ENCODE data around the gene GALNT16.
A peak's percentile ranks its signal among the peaks of the same experiment; 100 is the strongest.

The GALNT16 gene

DNA sequence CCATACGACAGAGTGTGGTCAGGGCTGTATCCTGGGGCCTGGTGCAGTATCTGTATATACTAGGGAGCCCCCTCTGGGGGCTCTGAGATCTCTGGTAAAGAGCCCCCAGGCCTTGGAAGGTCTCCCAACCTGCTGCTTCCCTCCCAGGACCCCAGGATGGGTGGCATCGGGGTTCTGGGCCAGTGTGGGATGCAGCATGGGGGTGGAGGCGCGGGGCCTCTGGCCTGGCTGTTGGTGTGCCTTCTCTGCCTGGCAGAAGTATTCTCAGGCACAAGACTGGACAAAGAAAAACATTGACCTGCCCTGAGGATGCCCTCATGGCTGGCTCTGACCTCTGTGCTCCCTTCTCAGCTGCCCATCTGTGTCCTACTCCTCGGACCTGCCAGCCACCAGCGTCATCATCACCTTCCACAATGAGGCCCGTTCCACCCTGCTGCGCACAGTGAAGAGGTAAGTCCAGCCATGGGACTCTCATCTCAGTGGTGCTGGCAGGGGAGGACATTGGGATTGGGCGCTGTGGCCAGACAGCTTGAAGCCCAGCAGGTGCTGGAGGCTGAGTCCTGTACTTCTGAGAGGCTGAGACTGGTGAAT lies 64.5 kb downstream of the GALNT16 start:
- no peak overlapping the region for H3K4me3 Mint-ChIP-seq
- no peaks in the 10 kb centered on the region for H3K27me3 Mint-ChIP-seq
- H3K27ac Mint-ChIP-seq, result no peak overlapping the region
- H3K36me3 Mint-ChIP-seq, result no peaks in the 10 kb centered on the region
- no peaks in the 10 kb centered on the region for H3K4me1 Mint-ChIP-seq (ENCODE audit: low read depth)
- no peaks in the 10 kb centered on the region for H3K9me3 Mint-ChIP-seq (ENCODE audit: low read depth)

DNA sequence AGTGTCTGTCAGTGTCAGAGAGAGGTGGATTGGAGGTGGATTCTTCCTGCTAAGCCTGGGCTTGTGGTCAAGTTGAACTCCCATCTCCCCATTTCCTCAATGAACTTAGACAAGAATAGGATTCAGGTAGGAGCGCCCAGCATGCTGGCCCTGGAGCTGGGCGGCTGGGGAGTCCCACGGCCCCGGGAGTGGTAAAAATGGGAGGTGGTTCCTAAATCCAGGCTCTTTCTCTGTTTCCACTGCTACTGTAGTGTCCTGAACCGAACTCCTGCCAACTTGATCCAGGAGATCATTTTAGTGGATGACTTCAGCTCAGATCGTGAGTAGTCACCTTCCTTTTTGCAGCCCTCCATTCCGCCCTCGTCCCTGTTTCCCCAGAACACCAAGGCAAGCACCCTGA lies 65.1 kb downstream of the GALNT16 start:
- no peak overlapping the region for H3K27ac Mint-ChIP-seq
- no peaks in the 10 kb centered on the region for H3K9me3 Mint-ChIP-seq (ENCODE audit: low read depth)
- no peaks in the 10 kb centered on the region for H3K27me3 Mint-ChIP-seq
- H3K4me3 Mint-ChIP-seq, result no peak overlapping the region
- H3K4me1 Mint-ChIP-seq (ENCODE audit: low read depth), result no peaks in the 10 kb centered on the region
- H3K36me3 Mint-ChIP-seq, result no peaks in the 10 kb centered on the region

DNA sequence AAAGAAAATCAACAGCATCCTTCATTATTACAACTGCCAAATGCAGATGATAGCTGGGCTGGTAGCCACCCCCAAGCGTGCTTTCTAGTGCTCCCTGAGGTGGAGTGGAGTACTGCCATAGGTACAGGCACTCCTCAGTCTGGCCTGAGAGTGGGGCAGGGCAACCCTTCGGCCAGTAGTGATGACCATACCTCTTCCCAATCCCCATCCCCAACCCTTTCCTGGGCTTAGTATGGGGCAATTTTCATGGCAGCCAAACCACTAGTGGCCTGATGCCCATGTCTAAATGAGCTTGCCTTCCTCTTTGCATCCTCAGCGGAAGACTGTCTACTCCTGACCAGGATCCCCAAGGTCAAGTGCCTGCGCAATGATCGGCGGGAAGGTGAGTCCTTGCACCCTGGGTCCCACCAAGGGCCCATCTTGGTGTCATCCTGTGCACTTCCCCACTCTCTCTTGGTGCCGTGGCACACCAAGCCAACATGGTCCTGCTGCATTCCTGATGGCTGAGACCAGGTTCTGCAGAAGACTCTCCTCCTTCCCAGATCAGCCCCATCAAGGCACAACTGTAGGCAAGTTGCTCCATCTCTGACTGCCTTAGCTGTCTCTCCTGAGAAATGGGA lies 65.8 kb downstream of the GALNT16 start:
- Mint-ChIP-seq H3K27ac (no peak overlapping the region), H3K9me3 (ENCODE audit: low read depth) (no peaks in the 10 kb centered on the region), H3K27me3 (no peaks in the 10 kb centered on the region)

DNA sequence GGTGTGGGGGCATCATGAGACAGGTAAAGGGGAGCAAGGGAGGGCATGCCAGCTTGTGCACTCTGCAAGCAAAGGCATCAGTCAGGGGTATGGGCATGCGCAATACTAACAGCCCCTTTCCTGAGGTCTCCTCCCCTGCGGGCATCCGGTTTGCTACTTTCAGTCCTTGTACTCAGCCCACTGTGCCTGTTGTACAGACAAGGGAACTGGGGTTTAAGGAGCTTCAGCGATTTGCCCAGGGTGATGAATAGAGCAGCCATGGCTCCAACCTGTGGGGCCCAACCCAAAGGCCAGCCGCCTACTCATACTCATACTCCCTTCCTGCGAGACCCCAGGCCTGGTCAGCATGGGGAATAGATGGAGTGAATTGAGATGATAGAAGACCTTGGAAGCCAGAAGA lies 66.7 kb downstream of the GALNT16 start:
- H3K4me1 Mint-ChIP-seq (ENCODE audit: low read depth), result no peaks in the 10 kb centered on the region
- no peak overlapping the region for H3K27ac Mint-ChIP-seq
- no peaks in the 10 kb centered on the region for H3K9me3 Mint-ChIP-seq (ENCODE audit: low read depth)
- no peaks in the 10 kb centered on the region for H3K36me3 Mint-ChIP-seq
- H3K4me3 Mint-ChIP-seq, result no peak overlapping the region
- no peaks in the 10 kb centered on the region for H3K27me3 Mint-ChIP-seq

More for the DNA sequence above, 65.8 kb downstream of the GALNT16 start:
- Mint-ChIP-seq H3K4me1 (ENCODE audit: low read depth) (no peaks in the 10 kb centered on the region), H3K36me3 (no peaks in the 10 kb centered on the region), H3K4me3 (no peak overlapping the region)

DNA sequence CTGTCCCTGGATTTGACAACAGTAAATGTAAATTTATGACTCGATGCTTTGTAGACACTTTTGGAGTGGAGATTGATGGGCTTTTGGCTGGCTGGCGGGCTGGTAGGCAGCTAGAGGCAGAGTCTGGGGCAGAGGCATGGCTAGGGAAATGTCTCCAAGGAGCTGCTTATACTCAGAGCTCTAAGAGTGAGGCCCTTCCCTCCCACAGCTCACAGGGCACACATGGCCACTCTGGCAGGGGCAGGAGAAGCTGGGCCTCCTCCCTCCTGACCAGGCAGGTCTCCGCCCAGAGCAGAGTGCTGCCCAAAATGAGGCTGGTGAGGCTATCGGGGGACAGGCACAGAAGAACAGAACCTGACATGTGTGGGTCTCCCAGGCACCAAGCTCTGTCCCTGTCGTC lies 67.5 kb downstream of the GALNT16 start:
- no peak overlapping the region for H3K27ac Mint-ChIP-seq
- H3K9me3 Mint-ChIP-seq (ENCODE audit: low read depth), result no peaks in the 10 kb centered on the region
- H3K4me1 Mint-ChIP-seq (ENCODE audit: low read depth), result no peaks in the 10 kb centered on the region
- H3K4me3 Mint-ChIP-seq, result no peak overlapping the region
- H3K36me3 Mint-ChIP-seq, result no peaks in the 10 kb centered on the region
- H3K27me3 Mint-ChIP-seq, result no peaks in the 10 kb centered on the region

DNA sequence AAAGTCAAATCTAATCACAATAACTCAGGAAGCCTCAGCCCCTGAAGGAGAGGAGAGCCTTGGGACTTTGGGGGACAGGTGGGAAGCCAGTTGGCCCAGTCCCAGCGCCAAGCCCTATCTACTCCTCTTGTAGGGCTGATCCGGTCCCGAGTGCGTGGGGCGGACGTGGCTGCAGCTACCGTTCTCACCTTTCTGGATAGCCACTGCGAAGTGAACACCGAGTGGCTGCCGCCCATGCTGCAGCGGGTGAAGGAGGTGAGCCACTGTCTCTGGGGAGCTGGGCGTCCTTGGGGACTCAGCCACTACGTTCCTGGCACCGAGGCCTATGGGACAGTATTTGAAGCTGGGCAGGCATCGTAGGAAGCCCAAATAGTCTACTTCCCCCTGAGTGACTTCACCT lies 68.4 kb downstream of the GALNT16 start:
- Mint-ChIP-seq H3K27ac (no peak overlapping the region), H3K27me3 (no peaks in the 10 kb centered on the region), H3K9me3 (ENCODE audit: low read depth) (no peaks in the 10 kb centered on the region), H3K4me1 (ENCODE audit: low read depth) (no peaks in the 10 kb centered on the region), H3K4me3 (no peak overlapping the region), H3K36me3 (no peaks in the 10 kb centered on the region)

DNA sequence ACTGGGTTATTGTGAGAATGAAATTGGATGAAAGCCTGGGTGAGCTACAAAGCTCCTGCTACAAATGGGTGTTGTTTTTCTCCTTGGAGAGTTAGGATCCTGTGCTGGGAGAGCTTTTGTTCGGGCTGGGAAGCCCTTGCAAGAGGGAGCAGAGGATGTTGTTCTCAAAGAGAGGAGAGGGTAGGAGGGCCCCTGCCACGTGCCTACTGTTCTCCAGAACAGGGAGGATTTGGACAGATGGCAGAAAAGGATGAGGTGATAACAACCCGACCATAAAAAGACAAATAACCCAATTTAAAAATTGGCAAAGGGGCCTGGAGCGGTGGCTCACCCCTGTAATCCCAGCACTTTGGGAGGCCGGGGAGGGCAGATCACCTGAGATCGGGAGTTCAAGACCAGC lies 68.8 kb downstream of the GALNT16 start:
- no peaks in the 10 kb centered on the region for H3K27me3 Mint-ChIP-seq
- H3K4me3 Mint-ChIP-seq, result no peak overlapping the region
- H3K4me1 Mint-ChIP-seq (ENCODE audit: low read depth), result no peaks in the 10 kb centered on the region
- no peak overlapping the region for H3K27ac Mint-ChIP-seq
- no peaks in the 10 kb centered on the region for H3K9me3 Mint-ChIP-seq (ENCODE audit: low read depth)
- no peaks in the 10 kb centered on the region for H3K36me3 Mint-ChIP-seq

DNA sequence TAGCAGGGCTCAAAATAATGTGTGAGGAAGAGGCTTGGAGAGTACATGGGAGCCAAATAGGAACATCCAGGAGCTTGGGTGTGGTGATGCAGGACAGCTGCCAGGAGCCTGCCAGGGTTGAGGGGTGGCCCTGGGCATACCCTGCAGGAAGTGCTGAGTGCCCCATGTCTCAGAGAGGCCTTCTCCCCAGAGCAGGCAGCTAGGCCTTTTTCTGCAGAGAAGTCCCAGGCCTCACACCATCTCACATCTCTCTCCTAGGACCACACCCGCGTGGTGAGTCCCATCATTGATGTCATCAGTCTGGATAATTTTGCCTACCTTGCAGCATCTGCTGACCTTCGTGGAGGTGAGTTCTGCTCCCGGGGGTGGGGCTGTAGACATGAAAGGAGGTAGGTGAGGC lies 71.2 kb downstream of the GALNT16 start:
- Mint-ChIP-seq H3K36me3 (no peaks in the 10 kb centered on the region), H3K4me3 (no peak overlapping the region), H3K27me3 (no peaks in the 10 kb centered on the region), H3K4me1 (ENCODE audit: low read depth) (peaks cover 21% of the 10 kb centered on the region), H3K27ac (no peak overlapping the region), H3K9me3 (ENCODE audit: low read depth) (no peaks in the 10 kb centered on the region)

DNA sequence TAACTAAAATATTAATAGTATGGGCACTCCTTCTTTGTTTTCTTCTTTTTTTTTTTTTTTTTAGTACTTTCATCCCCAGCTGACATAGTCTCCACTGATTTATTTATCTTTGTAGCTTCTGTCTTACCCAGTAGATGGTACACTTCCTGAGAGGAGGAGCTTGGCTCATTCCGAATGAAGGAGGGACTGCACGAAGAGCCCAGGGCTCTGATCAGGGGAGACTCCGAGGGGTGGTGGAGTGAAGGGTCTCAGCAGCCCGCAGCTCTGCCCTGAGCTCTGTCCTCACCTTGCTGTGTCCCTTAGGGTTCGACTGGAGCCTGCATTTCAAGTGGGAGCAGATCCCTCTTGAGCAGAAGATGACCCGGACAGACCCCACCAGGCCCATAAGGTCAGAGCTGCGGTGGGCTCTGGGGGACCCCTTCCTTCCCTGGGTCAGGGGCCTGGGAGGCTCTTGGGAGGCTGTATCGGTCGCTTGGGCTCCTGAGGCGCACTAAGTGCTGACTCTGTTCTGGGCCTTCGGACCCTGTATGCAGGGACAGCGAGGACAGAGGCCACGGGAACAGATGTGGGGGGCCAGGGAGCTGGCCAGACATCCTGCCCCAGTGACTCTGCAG lies 72.9 kb downstream of the GALNT16 start:
- Mint-ChIP-seq H3K4me1 (ENCODE audit: low read depth) (peaks cover 24% of the 10 kb centered on the region), H3K27ac (no peak overlapping the region), H3K9me3 (ENCODE audit: low read depth) (no peaks in the 10 kb centered on the region), H3K4me3 (no peak overlapping the region), H3K27me3 (no peaks in the 10 kb centered on the region), H3K36me3 (no peaks in the 10 kb centered on the region)

DNA sequence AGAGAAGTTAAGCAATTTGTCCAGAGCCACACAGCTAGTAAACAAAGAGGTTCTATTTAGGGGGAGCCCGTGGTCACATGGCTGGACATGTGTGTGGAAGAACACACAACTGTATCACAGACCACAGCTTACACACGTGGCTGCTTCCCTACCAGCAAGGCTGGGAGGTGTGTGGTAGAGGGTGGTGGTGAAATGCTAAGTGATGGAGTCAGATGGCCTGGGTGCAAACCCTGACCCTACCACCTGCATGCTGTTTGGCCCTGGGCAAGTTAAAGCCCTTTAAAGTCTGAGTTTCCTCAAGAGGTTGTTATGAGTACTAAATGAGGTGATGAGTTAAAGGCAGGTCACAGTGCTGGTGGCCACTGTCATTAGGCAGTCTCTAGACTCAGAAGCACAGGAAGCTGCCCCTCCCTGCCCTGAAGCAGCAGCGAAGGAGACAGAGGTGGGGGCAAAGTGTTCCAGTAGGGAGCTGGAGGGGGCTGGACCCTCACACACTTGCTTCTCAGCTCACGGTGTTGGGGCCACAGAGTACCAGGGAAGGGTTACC lies 73.9 kb downstream of the GALNT16 start:
- Mint-ChIP-seq H3K9me3 (ENCODE audit: low read depth) (no peaks in the 10 kb centered on the region), H3K27ac (no peak overlapping the region), H3K36me3 (no peaks in the 10 kb centered on the region), H3K4me3 (no peak overlapping the region), H3K27me3 (no peaks in the 10 kb centered on the region), H3K4me1 (ENCODE audit: low read depth) (peaks cover 24% of the 10 kb centered on the region)

DNA sequence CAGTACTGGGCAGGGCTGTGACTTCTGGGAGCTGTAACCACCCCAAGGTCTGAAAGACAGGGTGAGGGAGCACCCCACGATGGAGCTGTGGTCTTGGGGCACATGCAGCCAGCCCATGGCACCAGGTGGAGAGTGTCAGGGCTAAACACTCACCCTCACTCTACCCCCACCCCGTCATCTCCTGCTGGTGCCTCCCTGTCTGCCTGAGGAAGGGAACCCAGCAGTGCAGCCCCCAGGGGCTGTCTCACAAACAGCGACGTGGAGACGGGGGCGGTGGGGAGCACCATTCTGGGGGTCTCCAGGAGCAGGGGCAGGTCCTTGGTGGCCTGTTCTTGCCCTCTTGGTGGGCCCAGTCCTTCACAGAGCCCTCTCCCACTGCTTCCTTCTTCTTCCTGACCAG lies 74.6 kb downstream of the GALNT16 start:
- H3K36me3 Mint-ChIP-seq, result no peaks in the 10 kb centered on the region
- H3K27me3 Mint-ChIP-seq, result no peaks in the 10 kb centered on the region
- peaks cover 24% of the 10 kb centered on the region for H3K4me1 Mint-ChIP-seq (ENCODE audit: low read depth)
- no peak overlapping the region for H3K4me3 Mint-ChIP-seq
- H3K27ac Mint-ChIP-seq, result no peak overlapping the region
- H3K9me3 Mint-ChIP-seq (ENCODE audit: low read depth), result no peaks in the 10 kb centered on the region

DNA sequence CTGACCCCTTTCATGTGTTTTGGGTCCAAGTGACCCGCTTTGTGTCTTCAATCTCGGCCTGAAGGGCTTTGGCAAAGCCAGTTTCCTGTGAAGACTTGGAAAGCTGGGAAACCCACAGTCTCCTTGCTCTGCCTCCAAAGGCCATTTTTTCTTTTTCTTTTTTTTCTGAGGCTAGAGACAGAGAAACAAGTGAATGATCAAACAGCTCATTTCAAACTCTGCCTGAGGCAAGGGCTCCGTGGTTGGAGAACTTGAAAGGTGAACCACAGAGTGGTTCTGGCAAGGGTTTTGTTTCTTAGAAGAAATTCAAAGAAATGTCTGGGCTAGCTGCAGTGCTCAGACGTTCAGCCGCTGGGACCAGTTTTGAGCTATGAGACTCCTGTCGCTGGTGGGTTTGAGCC lies 75.4 kb downstream of the GALNT16 start:
- Mint-ChIP-seq H3K9me3 (ENCODE audit: low read depth) (no peaks in the 10 kb centered on the region), H3K36me3 (no peaks in the 10 kb centered on the region), H3K27me3 (no peaks in the 10 kb centered on the region), H3K4me1 (ENCODE audit: low read depth) (peaks cover 24% of the 10 kb centered on the region), H3K27ac (no peak overlapping the region), H3K4me3 (peak overlapping the region; percentile 17)

DNA sequence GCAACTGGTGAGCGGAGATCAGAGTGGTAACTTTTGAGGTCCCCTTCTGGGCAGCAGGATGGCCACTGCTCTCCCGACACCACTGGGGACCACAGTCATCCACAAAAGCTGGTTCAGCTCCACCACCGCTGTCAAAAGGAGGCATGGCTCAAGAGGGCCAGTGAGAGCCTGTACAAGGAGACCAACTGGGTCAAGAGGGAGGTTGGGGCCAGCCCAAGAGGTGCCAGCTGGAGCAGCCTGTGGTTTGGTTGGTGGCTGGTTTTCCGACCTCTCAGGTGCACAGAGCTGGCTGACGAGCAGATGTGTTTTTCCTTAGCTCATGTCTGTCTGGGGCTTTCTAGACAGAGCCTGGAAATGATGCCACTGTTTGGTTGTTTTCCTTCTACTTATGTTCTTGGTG lies 78.0 kb downstream of the GALNT16 start:
- Mint-ChIP-seq H3K4me3 (no peak overlapping the region), H3K9me3 (ENCODE audit: low read depth) (no peaks in the 10 kb centered on the region), H3K27me3 (peaks cover 3% of the 10 kb centered on the region), H3K27ac (no peak overlapping the region), H3K4me1 (ENCODE audit: low read depth) (peaks cover 24% of the 10 kb centered on the region), H3K36me3 (no peaks in the 10 kb centered on the region)

DNA sequence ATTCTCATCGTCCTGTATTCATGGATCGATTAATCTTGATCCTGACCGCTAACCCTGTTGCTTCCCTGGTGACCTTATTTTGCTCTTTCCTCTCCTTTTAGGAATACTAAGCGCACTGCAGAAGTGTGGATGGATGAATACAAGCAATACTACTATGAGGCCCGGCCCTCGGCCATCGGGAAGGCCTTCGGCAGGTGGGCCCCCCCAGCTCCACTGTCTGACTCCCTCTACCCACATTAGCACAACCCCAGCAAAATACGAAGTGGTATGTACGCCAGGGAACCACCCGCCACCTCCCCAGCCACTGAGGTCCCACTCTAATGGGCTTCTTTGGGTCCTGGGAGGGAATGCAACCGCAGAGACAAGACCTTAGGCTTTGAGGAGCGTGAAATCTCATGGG lies 79.5 kb downstream of the GALNT16 start:
- Mint-ChIP-seq H3K27ac (no peak overlapping the region), H3K36me3 (no peaks in the 10 kb centered on the region), H3K27me3 (peaks cover 3% of the 10 kb centered on the region), H3K4me3 (no peak overlapping the region), H3K9me3 (ENCODE audit: low read depth) (no peaks in the 10 kb centered on the region), H3K4me1 (ENCODE audit: low read depth) (peaks cover 18% of the 10 kb centered on the region)

DNA sequence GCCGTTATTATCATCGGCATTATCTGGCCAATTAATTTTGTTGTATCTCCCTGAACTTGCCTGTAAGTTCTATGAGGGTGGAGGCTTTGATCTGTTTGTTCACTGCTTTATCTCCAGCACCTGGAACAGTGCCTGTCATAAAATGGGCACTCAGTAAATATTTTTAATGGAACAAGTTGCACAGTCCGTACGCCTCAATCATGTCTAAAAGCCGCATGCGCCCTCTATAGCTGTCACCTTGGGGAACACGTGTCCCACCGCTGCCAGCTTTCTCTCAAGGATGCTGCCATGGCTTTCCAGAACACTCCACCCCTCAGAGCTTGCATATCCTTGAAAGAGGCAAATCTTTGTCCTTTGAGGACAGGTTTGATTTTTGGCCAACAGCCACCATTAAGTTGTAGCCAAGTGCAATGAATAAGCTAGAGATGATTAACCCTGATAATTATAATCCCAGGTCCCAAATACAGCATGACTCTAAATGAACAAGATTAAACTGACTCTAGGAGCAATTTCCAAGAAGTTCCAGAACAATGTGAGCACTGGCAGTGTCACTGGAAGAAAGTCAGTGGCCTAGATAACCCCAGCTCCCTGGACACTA lies 83.1 kb downstream of the GALNT16 start:
- Mint-ChIP-seq H3K9me3 (ENCODE audit: low read depth) (no peaks in the 10 kb centered on the region), H3K4me3 (no peak overlapping the region), H3K36me3 (no peaks in the 10 kb centered on the region), H3K27me3 (peaks cover 8% of the 10 kb centered on the region), H3K4me1 (ENCODE audit: low read depth) (no peaks in the 10 kb centered on the region), H3K27ac (no peak overlapping the region)

Measured in activated naive CD8-positive, alpha-beta T cell (primary cell).